OCI-LY1 (cell line): ENCODE data around the gene PVALEF.

Source experiments
- H2AFZ ChIP-seq: fragments of 200-600 bp; sonication (generic), shearing (Covaris generic); 2 replicates; pipeline ENCODE4 v1.6.0; 2014; ENCODE audit warnings: antibody characterized with exemption, mild to moderate bottlenecking, low read length
- H3F3A ChIP-seq: fragments of 200-600 bp; sonication (generic), shearing (Covaris generic); 2 replicates; pipeline ENCODE4 v1.6.0; 2014; ENCODE audit warnings: mild to moderate bottlenecking, antibody characterized with exemption, low read length, moderate library complexity; ENCODE audit not compliant: insufficient read depth
- H3K27ac ChIP-seq: fragments of 200-600 bp; sonication (generic); 2 replicates; pipeline ENCODE4 v1.5.1; 2014; ENCODE audit warnings: low read length, mixed run types, mild to moderate bottlenecking, low read depth; ENCODE audit not compliant: poor library complexity, severe bottlenecking
- H3K27me3 ChIP-seq: fragments of 200-600 bp; sonication (generic); 2 replicates; pipeline ENCODE4 v1.6.0; 2014; ENCODE audit warnings: antibody characterized with exemption, mild to moderate bottlenecking, low read length, moderate library complexity; ENCODE audit not compliant: insufficient read depth
- H3K36me3 ChIP-seq: fragments of 200-600 bp; sonication (generic); 2 replicates; pipeline ENCODE4 v1.6.1; 2014; ENCODE audit warnings: mild to moderate bottlenecking, antibody characterized with exemption, low read length, moderate library complexity, mixed read lengths; ENCODE audit not compliant: insufficient read depth
- H3K4me1 ChIP-seq: fragments of 200-600 bp; sonication (generic); 2 replicates; pipeline ENCODE4 v1.5.1; 2014; ENCODE audit warnings: mild to moderate bottlenecking, low read length, moderate library complexity; ENCODE audit not compliant: insufficient read depth, severe bottlenecking
- H3K4me2 ChIP-seq: fragments of 200-600 bp; sonication (generic), shearing (Covaris generic); 2 replicates; pipeline ENCODE4 v1.6.1; 2014; ENCODE audit warnings: low read length
- H3K4me3 ChIP-seq: fragments of 200-600 bp; sonication (generic); 2 replicates; pipeline ENCODE4 v1.5.1; 2014; ENCODE audit warnings: low read length, low read depth, mild to moderate bottlenecking, mixed read lengths; ENCODE audit not compliant: poor library complexity, severe bottlenecking
- H3K79me2 ChIP-seq: fragments of 200-600 bp; shearing (Covaris generic); 2 replicates; pipeline ENCODE4 v1.6.1; 2016; ENCODE audit warnings: mixed run types, low read length, mixed read lengths; ENCODE audit not compliant: insufficient read depth
- H3K9ac ChIP-seq: fragments of 200-600 bp; sonication (generic), shearing (Covaris generic); 2 replicates; pipeline ENCODE4 v1.6.1; 2014; ENCODE audit warnings: mild to moderate bottlenecking, low read length, mixed read lengths
- H3K9me2 ChIP-seq: fragments of 200-600 bp; sonication (generic), shearing (Covaris generic); 2 replicates; pipeline ENCODE4 v1.6.1; 2014; ENCODE audit warnings: low read depth, mild to moderate bottlenecking, low read length, mixed read lengths
- H3K9me3 ChIP-seq: fragments of 200-600 bp; shearing (Covaris generic); 2 replicates; pipeline ENCODE4 v1.6.1; 2014; ENCODE audit warnings: low read length, mixed read lengths
- H4K20me1 ChIP-seq: fragments of 200-600 bp; sonication (generic), shearing (Covaris generic); 2 replicates; pipeline ENCODE4 v1.6.0; 2016; ENCODE audit warnings: mild to moderate bottlenecking, low read length; ENCODE audit not compliant: insufficient read depth
- CTCF ChIP-seq: fragments of 200-600 bp; sonication (generic), shearing (Covaris generic); IDR thresholded peaks from 2 replicates; pipeline ENCODE4 v1.5.1; 2017; ENCODE audit warnings: mild to moderate bottlenecking, antibody characterized with exemption, low read length, moderate library complexity, mixed read lengths
- EZH2 ChIP-seq: fragments of 200-600 bp; sonication (generic), shearing (Covaris generic); IDR thresholded peaks from 2 replicates; pipeline ENCODE4 v1.8.0; 2017; ENCODE audit warnings: borderline replicate concordance, mixed run types, mild to moderate bottlenecking, antibody characterized with exemption, low read length, moderate library complexity, mixed read lengths

PVALEF gene

GRCh38 chr17:81194225-81194760, 29.0 kb downstream of the PVALEF start:
- no peaks in the 10 kb centered on the region for H3K79me2 ChIP-seq
- H3K27me3 ChIP-seq = no peaks in the 10 kb centered on the region
- no peak overlapping the region for H3K27ac ChIP-seq
- no peaks in the 10 kb centered on the region for H3K4me1 ChIP-seq
- H3F3A ChIP-seq = no peaks in the 10 kb centered on the region
- H3K9ac ChIP-seq = no peak overlapping the region
- H3K9me3 ChIP-seq = no peaks in the 10 kb centered on the region
- no peak for TF ChIP-seq EZH2
- no peak for TF ChIP-seq CTCF
- H3K4me3 ChIP-seq = no peak overlapping the region
- no peaks in the 10 kb centered on the region for H3K9me2 ChIP-seq
- no peaks in the 10 kb centered on the region for H4K20me1 ChIP-seq
- H3K36me3 ChIP-seq = no peaks in the 10 kb centered on the region
- H2AFZ ChIP-seq = no peak overlapping the region
- no peak overlapping the region for H3K4me2 ChIP-seq

GRCh38 chr17:81194941-81195901, 29.9 kb downstream of the PVALEF start:
- no peak overlapping the region for H3K4me3 ChIP-seq
- H3K9ac ChIP-seq = no peak overlapping the region
- H3K4me1 ChIP-seq = no peaks in the 10 kb centered on the region
- no peak for TF ChIP-seq EZH2
- no peak for TF ChIP-seq CTCF
- no peaks in the 10 kb centered on the region for H4K20me1 ChIP-seq
- H3K9me2 ChIP-seq = no peaks in the 10 kb centered on the region
- no peaks in the 10 kb centered on the region for H3F3A ChIP-seq
- H3K27me3 ChIP-seq = no peaks in the 10 kb centered on the region
- no peaks in the 10 kb centered on the region for H3K36me3 ChIP-seq
- H3K9me3 ChIP-seq = no peaks in the 10 kb centered on the region
- H3K4me2 ChIP-seq = no peak overlapping the region
- H3K79me2 ChIP-seq = no peaks in the 10 kb centered on the region
- H3K27ac ChIP-seq = no peak overlapping the region
- no peak overlapping the region for H2AFZ ChIP-seq

- H3K9me2 ChIP-seq = no peaks in the 10 kb centered on the region
- no peak overlapping the region for H2AFZ ChIP-seq
- no peaks in the 10 kb centered on the region for H3F3A ChIP-seq
- no peaks in the 10 kb centered on the region for H3K27me3 ChIP-seq
- no peak overlapping the region for H3K4me2 ChIP-seq
- no peaks in the 10 kb centered on the region for H3K9me3 ChIP-seq
- H3K4me1 ChIP-seq = peaks cover under 1% of the 10 kb centered on the region
- no peaks in the 10 kb centered on the region for H3K36me3 ChIP-seq
- no peak overlapping the region for H3K9ac ChIP-seq
- no peak overlapping the region for H3K27ac ChIP-seq
- no peak overlapping the region for H3K4me3 ChIP-seq
- no peaks in the 10 kb centered on the region for H3K79me2 ChIP-seq
- TF ChIP-seq EZH2 (no peak), CTCF (no peak)
- H4K20me1 ChIP-seq = no peaks in the 10 kb centered on the region
Observed at GRCh38 chr17:81195941-81196495, 30.7 kb downstream of the PVALEF start.
